BE2C (cell line): ENCODE data around the gene HCCS.

Experiments
- DNase-seq: peaks from one replicate; pipeline ENCODE4 v3.0.0-alpha.2; 2020
- H3K27me3 ChIP-seq: fragments of 250-450 bp; sonication (Bioruptor Pico); 2 replicates; pipeline ENCODE4 v1.5.1; 2020; ENCODE audit warnings: mild to moderate bottlenecking
- H3K36me3 ChIP-seq: fragments of 250-450 bp; sonication (Bioruptor Pico); 2 replicates; pipeline ENCODE4 v1.5.1; 2020; ENCODE audit warnings: mild to moderate bottlenecking
- H3K4me1 ChIP-seq: fragments of 250-450 bp; sonication (Bioruptor Pico); 2 replicates; pipeline ENCODE4 v1.5.1; 2020
- H3K4me3 ChIP-seq: 2 replicates; pipeline ENCODE4 v1.5.1; 2011; ENCODE audit warnings: low read depth, low read length
- H3K9me3 ChIP-seq: fragments of 250-450 bp; sonication (Bioruptor Pico); 2 replicates; pipeline ENCODE4 v1.5.1; 2020
- CTCF ChIP-seq: IDR thresholded peaks from 2 replicates; pipeline ENCODE4 v1.5.1; 2012; ENCODE audit warnings: mild to moderate bottlenecking, low read depth, low read length

The HCCS gene

GRCh38 chrX:11138498-11139390 lies 27.6 kb downstream of the HCCS start:
- no peak for DNase-seq
- Histone ChIP-seq H3K27me3 (no peaks in the 10 kb centered on the region), H3K4me3 (no peak overlapping the region), H3K4me1 (no peaks in the 10 kb centered on the region), H3K9me3 (no peaks in the 10 kb centered on the region), H3K36me3 (no peaks in the 10 kb centered on the region)
- no peak for TF ChIP-seq CTCF

- Histone ChIP-seq H3K4me3 (no peak overlapping the region), H3K9me3 (no peaks in the 10 kb centered on the region), H3K27me3 (no peaks in the 10 kb centered on the region), H3K4me1 (no peaks in the 10 kb centered on the region), H3K36me3 (no peaks in the 10 kb centered on the region)
- TF ChIP-seq CTCF: peak; percentile 67
- DNase-seq: peak; percentile 54
Observed at GRCh38 chrX:11143931-11144678, 33.0 kb downstream of the HCCS start.

GRCh38 chrX:11146411-11146810 lies 35.3 kb downstream of the HCCS start:
- Histone ChIP-seq H3K4me3 (no peak overlapping the region), H3K9me3 (no peaks in the 10 kb centered on the region), H3K4me1 (no peaks in the 10 kb centered on the region), H3K27me3 (no peaks in the 10 kb centered on the region), H3K36me3 (no peaks in the 10 kb centered on the region)
- TF ChIP-seq CTCF: no peak
- DNase-seq: no peak

- no peaks in the 10 kb centered on the region for H3K36me3 ChIP-seq
- no peak for TF ChIP-seq CTCF
- no peaks in the 10 kb centered on the region for H3K27me3 ChIP-seq
Observed at GRCh38 chrX:11148401-11148800, 37.3 kb downstream of the HCCS start.

GRCh38 chrX:11151799-11152559 lies 40.8 kb downstream of the HCCS start:
- TF ChIP-seq CTCF: no peak
- Histone ChIP-seq H3K9me3 (no peaks in the 10 kb centered on the region), H3K4me1 (no peaks in the 10 kb centered on the region), H3K27me3 (no peaks in the 10 kb centered on the region), H3K4me3 (no peak overlapping the region), H3K36me3 (no peaks in the 10 kb centered on the region)
- DNase-seq: no peak

More at GRCh38 chrX:11148401-11148800, 37.3 kb downstream of the HCCS start:
- no peak for DNase-seq
- Histone ChIP-seq H3K4me1 (no peaks in the 10 kb centered on the region), H3K9me3 (no peaks in the 10 kb centered on the region), H3K4me3 (no peak overlapping the region)
